ENCODE data around the gene RNF40.

The RNF40 gene

DNA sequence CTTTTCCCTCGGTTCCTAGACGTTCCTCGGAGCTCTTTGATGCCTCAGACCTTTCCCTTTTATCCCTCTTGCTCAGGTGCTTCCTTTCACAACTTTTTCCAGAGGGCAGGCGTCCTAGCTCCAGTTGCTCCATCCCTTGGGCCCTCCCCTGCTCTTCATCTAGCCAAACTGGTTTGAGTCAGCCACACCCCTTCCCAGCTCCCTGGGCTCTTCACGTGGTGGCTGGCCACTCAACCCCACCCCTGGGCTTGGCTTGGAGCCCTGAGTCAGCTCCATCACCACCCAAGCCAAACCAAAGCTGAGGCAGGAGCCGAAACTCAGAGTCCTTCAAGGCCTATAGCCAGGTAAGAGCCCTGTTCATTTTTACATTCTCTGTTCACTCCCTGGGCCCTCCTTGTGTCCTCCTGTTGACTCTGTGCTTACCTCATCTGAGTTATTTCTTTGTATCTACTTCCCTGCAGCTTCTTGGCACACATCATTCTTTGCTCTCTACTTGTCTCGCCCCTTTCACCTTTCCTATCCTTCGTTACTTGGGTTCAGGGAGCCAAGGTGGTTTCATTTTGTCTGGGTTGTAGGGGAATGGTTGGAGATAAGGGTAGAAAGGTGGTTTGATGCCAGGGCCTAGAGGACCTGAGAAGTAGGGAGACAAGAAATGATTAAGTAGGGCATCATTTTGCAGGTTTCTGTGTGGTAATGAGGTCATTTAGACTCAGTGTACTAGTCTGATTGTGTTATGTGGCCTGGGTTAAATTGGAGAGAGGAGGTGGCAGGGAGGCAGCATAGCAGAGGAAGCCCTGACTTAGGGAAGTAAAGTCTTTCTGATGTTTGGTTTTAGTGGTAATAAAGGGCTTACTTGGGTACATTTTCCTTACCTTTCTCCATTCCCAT, 21.5 kb upstream of the RNF40 start:
- peak; percentile 70 for DNase-seq

DNA sequence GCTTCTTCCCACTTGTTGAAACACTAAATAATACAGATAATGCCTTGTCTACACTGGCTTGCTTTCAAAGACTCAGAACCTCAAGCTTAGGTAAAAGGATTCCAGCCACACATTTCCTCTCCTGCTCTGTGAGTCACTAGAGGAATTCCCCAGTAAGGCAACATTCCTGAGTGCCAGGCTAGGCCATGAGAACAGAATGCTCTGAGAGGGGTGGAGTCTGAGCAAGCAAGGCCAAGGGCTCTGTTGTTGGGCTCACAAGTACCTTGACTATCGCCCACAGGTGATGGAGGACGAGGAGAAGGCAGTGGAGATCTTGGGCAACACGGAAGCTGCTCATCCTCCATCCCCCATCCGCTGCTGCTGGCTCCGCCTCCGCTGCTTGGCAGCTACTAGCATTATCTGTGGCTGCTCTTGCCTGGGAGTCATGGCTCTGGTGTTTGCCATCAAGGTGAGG, 20.6 kb upstream of the RNF40 start:
- DNase-seq = no peak

- DNase-seq = peak; percentile 59
These were observed 18.4 kb upstream of the RNF40 start for GRCh38 chr16:30743716-30744115.

DNA sequence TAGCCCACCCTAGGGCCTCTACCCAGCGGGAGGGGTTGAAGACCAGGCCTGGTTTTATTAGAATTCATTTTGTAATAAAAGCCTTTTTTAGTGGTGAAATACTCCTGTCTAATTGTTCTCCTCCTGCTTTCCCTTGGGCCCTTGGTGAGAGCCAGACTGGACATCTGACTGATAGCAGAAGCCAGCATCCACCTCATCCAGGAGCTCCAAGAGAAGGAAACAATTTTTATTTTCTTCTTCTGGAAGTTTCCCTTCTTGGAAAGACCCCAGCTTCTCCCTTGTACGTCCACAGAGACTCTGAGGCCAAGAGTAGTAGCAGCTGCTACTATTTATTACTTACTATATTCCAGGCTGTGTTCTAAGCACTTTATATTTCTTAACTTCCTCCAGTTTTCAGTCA, 17.9 kb upstream of the RNF40 start:
- DNase-seq = peak; percentile 71

- no peak for DNase-seq
These were observed 17.0 kb upstream of the RNF40 start for GRCh38 chr16:30745082-30745481.

GRCh38 chr16:30746638-30747175, 15.4 kb upstream of the RNF40 start:
- DNase-seq = no peak

- DNase-seq = no peak
These were observed 14.8 kb upstream of the RNF40 start for GRCh38 chr16:30747331-30747730.

DNA sequence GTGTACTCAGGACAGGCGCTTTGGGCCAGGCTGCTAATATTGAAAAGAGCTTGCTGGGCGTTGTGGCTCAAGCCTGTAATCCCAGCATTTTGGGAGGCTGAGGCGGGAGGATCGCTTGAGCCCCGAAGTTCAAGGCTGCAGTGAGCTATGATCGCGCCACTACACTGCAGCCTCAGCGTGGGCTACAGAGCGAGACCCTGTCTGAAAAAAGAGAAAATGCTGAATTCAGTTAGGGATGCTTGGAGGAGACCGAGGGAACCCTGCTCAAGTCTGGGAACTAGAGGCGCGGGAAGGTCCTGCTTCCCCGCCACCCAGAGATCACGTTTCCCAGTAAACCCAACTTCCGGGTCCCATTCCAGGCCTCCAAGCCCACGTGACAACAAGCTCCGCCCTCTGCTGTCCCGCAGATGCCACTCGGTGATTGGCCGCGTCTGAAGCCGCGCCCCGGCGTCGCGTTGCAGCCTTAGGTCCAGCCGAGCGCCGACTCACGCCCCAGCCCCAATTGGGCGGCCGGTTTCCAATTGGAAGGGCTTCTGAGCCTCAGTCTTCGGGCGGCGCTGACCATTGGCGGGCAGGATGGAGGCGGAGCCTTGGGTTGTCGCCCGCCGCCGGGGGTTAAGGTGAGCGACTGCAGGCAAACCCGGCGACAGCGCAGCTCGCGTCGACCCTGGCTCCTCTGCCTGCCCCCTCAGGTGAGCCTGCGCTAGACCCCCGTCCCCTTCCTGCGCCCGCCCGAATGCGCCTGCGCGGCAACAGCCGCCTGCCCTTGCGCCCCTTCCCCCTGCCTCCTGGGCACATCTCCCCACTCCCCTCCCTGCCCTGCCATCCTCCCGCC, 14.1 kb upstream of the RNF40 start, which contains the start of gene PHKG2:
Gene PHKG2, plus strand, starts transcription at position 627 of the 835 bp plus-strand sequence. CDS start 396 bp downstream, outside the sequence.
- DNase-seq = peak; percentile 99

DNA sequence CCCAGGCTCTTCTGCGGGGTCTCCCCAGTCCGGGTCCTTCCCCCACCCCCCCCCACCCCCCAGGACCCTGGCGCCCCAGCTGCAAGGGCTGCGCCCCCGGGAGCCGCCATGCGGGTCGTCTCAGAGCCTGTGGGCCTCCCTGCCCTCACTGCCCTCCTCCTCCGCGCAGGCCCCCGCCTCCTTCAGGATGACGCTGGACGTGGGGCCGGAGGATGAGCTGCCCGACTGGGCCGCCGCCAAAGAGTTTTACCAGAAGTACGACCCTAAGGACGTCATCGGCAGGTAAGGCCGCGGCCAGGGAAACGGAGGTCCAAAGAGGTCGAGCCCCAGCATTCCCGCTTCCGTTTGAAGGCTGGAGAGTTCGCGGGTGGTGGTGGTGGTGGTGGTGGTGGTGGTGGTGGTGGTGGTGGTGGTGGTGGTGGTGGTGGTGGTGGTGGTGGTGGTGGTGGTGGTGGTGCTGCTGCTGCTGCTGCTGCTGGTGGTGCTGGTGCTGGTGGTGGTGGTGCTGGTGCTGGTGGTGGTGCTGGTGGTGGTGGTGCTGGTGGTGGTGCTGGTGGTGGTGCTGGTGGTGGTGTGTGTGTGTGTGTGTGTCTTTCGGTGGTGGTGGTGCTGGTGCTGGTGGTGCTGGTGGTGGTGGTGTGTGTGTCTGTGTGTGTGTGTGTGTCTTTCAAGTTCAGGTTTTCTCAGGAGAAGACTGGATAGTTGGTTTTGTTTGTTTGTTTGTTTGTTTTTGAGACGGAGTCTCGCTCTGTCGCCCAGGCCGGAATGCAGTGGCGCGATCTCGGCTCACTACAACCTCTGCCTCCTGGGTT, 13.3 kb upstream of the RNF40 start:
- DNase-seq = no peak

GRCh38 chr16:30750201-30750600, 11.9 kb upstream of the RNF40 start:
- DNase-seq = no peak

DNA sequence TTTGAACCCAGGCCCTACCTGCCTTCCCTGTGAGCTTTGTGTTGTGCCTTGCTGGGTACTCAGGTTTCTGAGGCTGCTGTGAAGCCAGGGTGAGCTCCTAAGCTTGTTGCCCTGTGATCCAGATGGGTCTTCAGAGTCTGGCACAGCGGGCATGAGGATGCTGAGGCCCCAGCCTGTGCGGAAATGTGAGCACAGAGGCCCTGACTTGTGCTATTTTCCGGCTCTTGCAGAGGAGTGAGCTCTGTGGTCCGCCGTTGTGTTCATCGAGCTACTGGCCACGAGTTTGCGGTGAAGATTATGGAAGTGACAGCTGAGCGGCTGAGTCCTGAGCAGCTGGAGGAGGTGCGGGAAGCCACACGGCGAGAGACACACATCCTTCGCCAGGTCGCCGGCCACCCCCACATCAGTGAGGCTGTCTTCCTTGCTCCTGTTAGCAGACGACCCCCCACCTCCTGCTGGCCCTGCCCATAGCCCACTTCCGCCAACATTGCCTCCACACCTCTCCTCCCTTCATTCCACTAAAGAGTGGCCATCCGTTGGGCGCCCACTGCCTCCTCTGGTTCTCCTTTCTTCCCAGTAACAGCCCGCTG, 11.2 kb upstream of the RNF40 start:
- DNase-seq = no peak

- DNase-seq = peak; percentile 15
These were observed 8.5 kb upstream of the RNF40 start for GRCh38 chr16:30753596-30753995.

DNA sequence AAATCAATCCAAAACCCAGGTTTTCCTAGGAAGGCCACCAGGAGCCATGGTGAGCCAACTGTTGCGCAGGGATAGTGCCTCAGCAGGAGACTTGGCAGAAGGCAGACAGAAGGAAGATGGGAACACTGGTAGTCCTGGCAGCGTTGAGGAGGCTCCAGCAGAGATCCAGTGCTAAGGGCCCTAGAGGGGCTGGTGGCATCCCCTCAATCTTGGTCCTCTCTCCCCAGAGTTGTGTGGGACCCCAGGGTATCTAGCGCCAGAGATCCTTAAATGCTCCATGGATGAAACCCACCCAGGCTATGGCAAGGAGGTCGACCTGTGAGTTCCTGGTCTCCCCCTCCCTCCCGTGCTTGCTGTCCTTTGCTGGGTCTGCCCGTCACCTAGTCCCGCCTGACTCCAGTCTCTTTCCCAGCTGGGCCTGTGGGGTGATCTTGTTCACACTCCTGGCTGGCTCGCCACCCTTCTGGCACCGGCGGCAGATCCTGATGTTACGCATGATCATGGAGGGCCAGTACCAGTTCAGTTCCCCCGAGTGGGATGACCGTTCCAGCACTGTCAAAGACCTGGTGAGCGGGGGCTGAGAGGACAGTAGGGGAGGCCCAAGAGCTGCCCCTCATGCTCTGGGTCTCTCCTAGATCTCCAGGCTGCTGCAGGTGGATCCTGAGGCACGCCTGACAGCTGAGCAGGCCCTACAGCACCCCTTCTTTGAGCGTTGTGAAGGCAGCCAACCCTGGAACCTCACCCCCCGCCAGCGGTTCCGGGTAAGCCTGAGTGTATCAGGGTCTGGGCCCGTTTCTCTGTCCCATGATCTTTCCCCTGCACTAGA, 6.0 kb upstream of the RNF40 start:
- no peak for DNase-seq

DNA sequence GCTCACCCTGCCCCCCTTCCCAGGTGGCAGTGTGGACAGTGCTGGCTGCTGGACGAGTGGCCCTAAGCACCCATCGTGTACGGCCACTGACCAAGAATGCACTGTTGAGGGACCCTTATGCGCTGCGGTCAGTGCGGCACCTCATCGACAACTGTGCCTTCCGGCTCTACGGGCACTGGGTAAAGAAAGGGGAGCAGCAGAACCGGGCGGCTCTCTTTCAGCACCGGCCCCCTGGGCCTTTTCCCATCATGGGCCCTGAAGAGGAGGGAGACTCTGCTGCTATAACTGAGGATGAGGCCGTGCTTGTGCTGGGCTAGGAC, 5.4 kb upstream of the RNF40 start:
- DNase-seq = no peak

GRCh38 chr16:30757316-30757715, 4.8 kb upstream of the RNF40 start:
- no peak for DNase-seq

GRCh38 chr16:30758988-30759491, 3.1 kb upstream of the RNF40 start:
- peak; percentile 47 for DNase-seq

- DNase-seq = peak; percentile 19
These were observed 2.0 kb upstream of the RNF40 start for GRCh38 chr16:30760001-30760559.

DNA sequence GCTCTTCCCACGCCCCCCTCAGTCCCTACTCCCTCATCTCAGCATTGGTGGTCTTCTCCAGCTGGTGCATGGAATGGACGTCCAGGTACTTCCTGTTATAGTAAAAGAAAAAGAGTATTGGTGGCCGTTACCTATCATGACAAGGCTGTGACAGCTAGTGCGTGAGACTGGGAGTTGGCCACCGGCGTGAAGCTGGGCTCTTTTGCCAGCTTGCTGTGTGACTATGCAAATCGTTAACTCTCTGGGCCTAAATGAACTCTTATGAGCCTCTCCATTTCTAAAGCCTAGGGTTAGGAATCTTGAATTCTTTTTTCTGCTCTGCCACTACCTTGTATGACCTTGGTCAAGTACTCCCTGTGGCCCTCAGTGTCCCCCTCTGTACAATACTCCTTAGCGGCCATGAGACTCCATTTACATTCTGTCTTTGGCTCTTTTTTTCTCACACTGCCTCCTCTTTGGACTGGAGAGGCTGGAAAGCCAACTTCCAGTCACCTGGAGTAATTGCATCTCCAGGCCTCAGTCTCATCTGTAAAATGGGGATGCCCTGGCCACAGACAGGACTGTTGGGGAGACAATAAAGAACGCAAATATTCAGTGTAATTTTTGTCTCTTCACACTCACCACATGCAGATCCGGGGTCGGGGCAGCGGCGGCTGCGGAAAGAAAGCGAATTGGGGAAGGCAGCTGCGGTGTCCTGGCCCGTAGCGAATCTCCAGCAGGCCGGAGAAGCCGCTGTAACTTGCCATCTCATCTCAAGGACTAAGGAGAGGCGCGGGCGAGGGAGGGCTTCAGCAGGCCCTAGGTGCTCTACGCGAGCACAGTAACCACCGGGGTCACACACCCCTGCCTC, 1.3 kb upstream of the RNF40 start:
- DNase-seq = no peak

DNA sequence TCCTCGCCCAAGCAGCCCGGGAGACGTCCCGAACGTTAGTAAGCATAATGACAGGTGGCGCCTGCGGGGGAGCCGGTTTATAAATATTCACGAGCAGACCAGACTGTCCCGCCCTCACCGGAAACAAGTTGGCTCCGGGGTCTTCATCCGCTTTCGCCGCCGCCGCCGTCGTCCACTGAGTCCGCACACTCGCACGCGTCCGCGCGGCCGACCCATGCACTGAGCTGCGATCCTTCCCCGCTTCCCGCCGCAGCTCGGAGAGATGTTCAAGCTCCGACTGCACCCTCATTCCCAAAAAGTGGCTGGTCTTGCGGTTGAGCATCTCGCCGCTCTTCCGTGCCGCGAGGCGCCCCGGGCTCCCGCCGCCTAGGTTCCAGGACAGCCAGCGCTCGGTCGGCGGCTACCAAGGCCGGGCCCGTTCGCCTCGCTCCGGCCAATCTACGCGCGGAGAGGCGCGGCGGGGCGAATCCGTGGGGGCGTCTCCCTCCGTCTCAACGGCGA, 645 bp upstream of the RNF40 start:
- peak; percentile 59 for DNase-seq

Measured in femur (tissue), 1 donor.